GM19397 (cell line): Measurements from ENCODE around the gene SERP1.

Experiments used
- ATAC-seq: cut with Tn5 transposase; IDR thresholded peaks from one replicate; pipeline ENCODE4 v1.9.1; 2021; ENCODE audit warnings: mild to moderate bottlenecking, moderate library complexity; ENCODE audit not compliant: unreplicated experiment

The SERP1 gene

DNA sequence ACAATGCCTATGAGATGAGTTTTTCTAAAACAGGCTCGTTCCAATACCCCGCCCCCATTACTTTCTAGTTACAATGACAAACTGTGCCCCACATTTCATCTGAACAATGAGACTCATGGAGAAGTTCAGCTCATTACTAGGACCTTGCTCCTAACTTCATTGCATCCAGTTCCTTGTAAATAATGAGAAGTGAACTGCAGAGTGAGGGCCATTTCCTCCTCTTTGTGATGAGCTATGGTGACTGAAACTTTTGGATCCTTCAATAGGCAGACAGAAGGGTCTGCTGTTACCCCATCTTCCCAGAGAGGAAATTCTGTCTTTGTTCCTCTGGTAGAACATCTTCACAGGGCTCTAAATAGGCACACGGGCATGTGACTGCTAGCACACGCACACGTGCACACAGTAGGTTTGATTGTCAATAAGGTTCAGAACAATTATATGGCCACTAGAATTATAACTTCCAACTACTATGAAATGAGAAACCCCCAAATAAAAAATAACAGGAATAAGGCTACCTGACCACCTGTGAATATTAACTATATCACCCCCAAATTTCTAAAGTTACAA, 51.8 kb downstream of the SERP1 start:
- ATAC-seq, result no peak
